ENCODE measurements around the gene TCF25. TPM values are rescaled to one million over a fixed set of nuclear protein-coding genes. Genes with fewer than 3 reads are reported as not detected.

Gene TCF25
- total and polyA plus RNA-seq, 4 experiments from 2014 or later, result 86.4 to 308 (median 195) TPM

DNA sequence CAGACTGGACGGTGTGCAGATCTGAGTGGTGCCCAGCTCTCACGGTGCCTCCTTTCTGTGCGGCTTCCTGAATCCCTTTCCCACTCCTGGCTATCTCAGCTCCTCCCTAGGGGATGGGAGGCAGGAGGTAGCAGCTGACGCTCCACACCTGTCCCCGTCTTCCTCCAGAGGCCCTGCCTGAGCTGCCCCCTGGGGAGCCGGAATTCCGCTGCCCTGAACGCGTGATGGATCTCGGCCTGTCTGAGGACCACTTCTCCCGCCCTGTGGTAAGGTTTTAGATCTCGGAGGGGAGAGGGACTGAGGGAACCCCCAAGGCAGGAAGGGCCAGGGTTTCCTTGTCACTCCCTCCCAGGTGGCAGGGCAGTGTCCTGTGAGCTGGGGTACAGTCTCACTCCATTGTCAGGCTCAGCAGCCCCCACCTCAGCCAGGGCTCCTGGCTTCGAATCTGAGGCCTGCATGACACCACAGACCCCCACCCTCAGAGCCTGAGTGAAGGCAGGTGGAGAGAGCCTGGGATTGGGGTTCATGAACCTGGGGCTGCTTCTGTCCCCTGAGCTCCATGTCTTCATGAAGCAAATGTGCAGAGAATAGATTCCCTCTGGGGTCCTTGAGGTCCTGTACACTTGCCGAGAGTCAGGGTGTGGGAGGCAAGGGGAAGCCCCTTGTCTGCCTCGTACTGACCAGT lies 81.8 kb downstream of the TCF25 start:
- H3K9me3 Mint-ChIP-seq, result no peaks in the 10 kb centered on the region
- Histone ChIP-seq H3K27me3 (ENCODE audit: insufficient read depth, low read length) (no peaks in the 10 kb centered on the region), H3K9me3 (ENCODE audit: control insufficient read depth in 1 of 2, low read length in 2 of 2) (no peaks in the 10 kb centered on the region), H3K4me3 (ENCODE audit: low read length in 2 of 2) (no peak overlapping the region), H3K27ac (ENCODE audit: low read depth, low read length) (no peak overlapping the region), H3K4me1 (ENCODE audit: insufficient read depth, low read length) (no peaks in the 10 kb centered on the region), H3K36me3 (ENCODE audit: insufficient read depth, low read length) (no peaks in the 10 kb centered on the region)
- intact Hi-C loops (cut with micrococcal nuclease), result no loop called here
- no peak overlapping the region for H3K4me3 Mint-ChIP-seq
- H3K36me3 Mint-ChIP-seq, result peaks cover 9 to 26% of the 10 kb centered on the region in 2 donors
- peaks cover 1 to 7% (median 2%) of the 10 kb centered on the region in 4 donors for H3K4me1 Mint-ChIP-seq
- no peaks in the 10 kb centered on the region for H3K27me3 Mint-ChIP-seq
- DNase-seq, result no peak
- H3K27ac Mint-ChIP-seq, result no peak overlapping the region
- ChIA-PET POLR2A (ENCODE audit: partially characterized antibody) (no interaction called here), CTCF (ENCODE audit: partially characterized antibody) (no interaction called here)

DNA sequence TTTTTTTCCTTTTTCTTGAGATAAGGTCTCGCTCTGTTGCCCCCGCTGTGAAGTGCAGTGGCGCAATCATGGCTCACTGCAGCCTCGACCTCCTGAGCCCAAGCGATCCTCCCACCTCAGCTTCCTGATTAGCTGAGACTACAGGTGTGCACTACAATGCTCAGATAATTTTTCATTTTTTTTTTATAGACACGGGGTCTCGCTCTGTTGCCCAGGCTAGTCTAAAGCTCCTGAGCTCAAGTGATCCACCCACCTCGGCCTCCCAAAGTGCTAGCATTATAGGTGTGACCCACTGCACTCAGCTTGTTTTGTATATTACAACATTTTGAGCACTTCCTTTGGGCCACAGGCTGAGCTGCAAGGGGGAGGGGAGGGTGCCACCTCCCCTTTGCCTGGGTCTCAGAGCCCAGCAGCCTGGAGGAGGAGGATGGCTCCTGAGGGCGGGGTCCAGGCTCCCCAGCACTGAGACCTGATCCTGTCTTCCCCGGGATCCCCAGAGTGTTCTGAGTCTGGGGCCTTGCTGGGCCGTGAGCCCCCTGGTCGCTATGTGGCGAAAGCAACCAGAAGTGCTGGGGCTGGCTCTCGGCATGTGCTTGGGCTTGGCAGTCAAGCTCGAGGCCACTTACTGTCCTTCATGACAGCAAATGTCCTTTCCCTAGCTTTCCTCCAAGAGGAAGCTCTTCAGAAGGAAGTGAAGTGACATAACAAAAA lies 83.3 kb downstream of the TCF25 start:
- H3K9me3 ChIP-seq (ENCODE audit: control insufficient read depth in 1 of 2, low read length in 2 of 2), result no peaks in the 10 kb centered on the region
- H3K27me3 ChIP-seq (ENCODE audit: insufficient read depth, low read length), result no peaks in the 10 kb centered on the region
- H3K27ac ChIP-seq (ENCODE audit: low read depth, low read length), result no peak overlapping the region
- H3K4me1 Mint-ChIP-seq, result peaks cover 0 to 1% (median under 1%) of the 10 kb centered on the region in 4 donors
- no peaks in the 10 kb centered on the region for H3K9me3 Mint-ChIP-seq
- ChIA-PET CTCF (ENCODE audit: partially characterized antibody) (no interaction called here), POLR2A (ENCODE audit: partially characterized antibody) (no interaction called here)
- H3K4me3 ChIP-seq (ENCODE audit: low read length in 2 of 2), result no peak overlapping the region
- H3K27ac Mint-ChIP-seq, result no peak overlapping the region
- intact Hi-C loops (cut with micrococcal nuclease), result no loop called here
- DNase-seq, result no peak
- H3K4me1 ChIP-seq (ENCODE audit: insufficient read depth, low read length), result no peaks in the 10 kb centered on the region
- no peaks in the 10 kb centered on the region for H3K36me3 ChIP-seq (ENCODE audit: insufficient read depth, low read length)
- H3K4me3 Mint-ChIP-seq, result no peak overlapping the region
- H3K27me3 Mint-ChIP-seq, result no peaks in the 10 kb centered on the region
- H3K36me3 Mint-ChIP-seq, result peaks cover 9 to 34% of the 10 kb centered on the region in 2 donors

DNA sequence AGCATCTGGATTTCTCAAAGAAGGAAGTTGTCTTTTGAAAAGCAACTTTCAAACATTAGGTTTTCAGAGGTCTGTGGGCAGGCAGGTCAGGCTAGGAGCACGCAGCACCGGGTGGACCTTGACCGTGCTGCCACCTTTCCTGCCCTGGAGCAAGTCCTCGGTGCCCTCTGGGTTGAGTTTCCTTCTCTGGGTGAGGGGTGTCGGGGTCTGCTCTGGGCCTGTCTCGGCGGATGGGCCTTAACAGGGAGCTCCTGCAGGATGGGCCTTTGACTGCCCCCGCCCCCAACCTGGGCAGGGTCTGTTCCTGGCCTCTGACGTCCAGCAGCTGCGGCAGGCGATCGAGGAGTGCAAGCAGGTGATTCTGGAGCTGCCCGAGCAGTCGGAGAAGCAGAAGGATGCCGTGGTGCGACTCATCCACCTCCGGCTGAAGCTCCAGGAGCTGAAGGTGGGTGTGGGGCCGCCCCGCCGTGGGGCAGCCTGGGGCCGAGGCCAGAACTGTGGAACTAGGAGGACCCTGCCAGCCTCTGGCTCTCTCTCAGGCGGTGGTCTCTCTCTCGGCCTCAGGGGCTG lies 83.9 kb downstream of the TCF25 start:
- no peaks in the 10 kb centered on the region for H3K9me3 Mint-ChIP-seq
- H3K36me3 Mint-ChIP-seq, result peaks cover 9 to 34% of the 10 kb centered on the region in 2 donors
- intact Hi-C loops (cut with micrococcal nuclease), result no loop called here
- no peak for DNase-seq
- Histone ChIP-seq H3K27me3 (ENCODE audit: insufficient read depth, low read length) (no peaks in the 10 kb centered on the region), H3K4me1 (ENCODE audit: insufficient read depth, low read length) (no peaks in the 10 kb centered on the region), H3K9me3 (ENCODE audit: control insufficient read depth in 1 of 2, low read length in 2 of 2) (no peaks in the 10 kb centered on the region), H3K36me3 (ENCODE audit: insufficient read depth, low read length) (no peaks in the 10 kb centered on the region), H3K27ac (ENCODE audit: low read depth, low read length) (no peak overlapping the region), H3K4me3 (ENCODE audit: low read length in 2 of 2) (no peak overlapping the region)
- no peak overlapping the region for H3K27ac Mint-ChIP-seq
- POLR2A ChIA-PET (ENCODE audit: partially characterized antibody), result no interaction called here
- no peaks in the 10 kb centered on the region for H3K27me3 Mint-ChIP-seq
- H3K4me1 Mint-ChIP-seq, result peaks cover 0 to 1% (median 0%) of the 10 kb centered on the region in 4 donors
- no peak overlapping the region for H3K4me3 Mint-ChIP-seq
- CTCF ChIA-PET (ENCODE audit: partially characterized antibody), result no interaction called here

DNA sequence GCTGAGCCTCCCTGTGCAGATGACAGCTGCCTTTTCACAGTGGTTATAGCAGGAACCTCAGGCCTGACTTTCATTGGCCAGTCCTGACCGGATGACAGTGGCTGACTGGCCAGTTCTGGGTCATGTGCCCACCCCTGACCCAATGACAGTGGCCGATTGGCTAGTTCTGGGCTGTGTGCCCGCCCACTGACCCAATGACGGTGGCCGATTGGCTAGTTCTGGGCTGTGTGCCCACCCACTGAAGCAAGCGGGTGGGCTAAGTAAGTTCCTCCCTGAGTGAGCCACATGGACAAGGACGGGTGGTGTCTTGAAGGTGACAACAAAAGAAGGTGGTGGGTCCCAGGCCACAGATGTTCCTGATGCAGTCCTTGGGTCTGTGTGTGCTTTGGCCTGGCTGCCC lies 84.7 kb downstream of the TCF25 start:
- no peaks in the 10 kb centered on the region for H3K4me1 ChIP-seq (ENCODE audit: insufficient read depth, low read length)
- H3K27me3 Mint-ChIP-seq, result no peaks in the 10 kb centered on the region
- H3K9me3 ChIP-seq (ENCODE audit: control insufficient read depth in 1 of 2, low read length in 2 of 2), result no peaks in the 10 kb centered on the region
- no peaks in the 10 kb centered on the region for H3K36me3 ChIP-seq (ENCODE audit: insufficient read depth, low read length)
- no peak overlapping the region for H3K27ac ChIP-seq (ENCODE audit: low read depth, low read length)
- no peak overlapping the region for H3K4me3 Mint-ChIP-seq
- H3K9me3 Mint-ChIP-seq, result no peaks in the 10 kb centered on the region
- H3K27ac Mint-ChIP-seq, result no peak overlapping the region
- POLR2A ChIA-PET (ENCODE audit: partially characterized antibody), result no interaction called here
- CTCF ChIA-PET (ENCODE audit: partially characterized antibody), result no interaction called here
- H3K27me3 ChIP-seq (ENCODE audit: insufficient read depth, low read length), result no peaks in the 10 kb centered on the region
- intact Hi-C loops (cut with micrococcal nuclease), result no loop called here
- peaks cover 0 to 1% (median 0%) of the 10 kb centered on the region in 4 donors for H3K4me1 Mint-ChIP-seq
- no peak for DNase-seq
- no peak overlapping the region for H3K4me3 ChIP-seq (ENCODE audit: low read length in 2 of 2)
- H3K36me3 Mint-ChIP-seq, result peaks cover 9 to 33% of the 10 kb centered on the region in 2 donors

DNA sequence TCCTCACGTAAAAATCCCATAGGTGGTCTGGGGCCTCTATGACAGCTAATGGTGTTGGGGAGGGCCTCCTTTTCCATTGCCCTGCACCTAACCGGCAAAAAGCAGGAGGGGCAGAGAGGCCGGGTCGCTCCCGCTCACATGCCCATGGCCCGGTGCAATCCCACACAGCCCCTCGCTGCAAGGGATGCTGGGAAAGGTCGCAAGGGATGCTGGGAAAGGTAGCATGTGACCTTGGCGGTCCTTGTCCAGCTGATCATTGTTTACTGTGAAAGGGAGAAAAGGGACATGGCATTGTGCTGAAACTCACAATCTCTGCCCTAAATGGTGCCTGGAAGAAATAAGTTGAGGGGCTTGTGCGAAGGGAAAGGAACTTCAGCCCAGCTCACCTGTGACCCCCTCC lies 85.2 kb downstream of the TCF25 start:
- H3K9me3 Mint-ChIP-seq, result no peaks in the 10 kb centered on the region
- H3K27ac ChIP-seq (ENCODE audit: low read depth, low read length), result no peak overlapping the region
- DNase-seq, result no peak
- no peaks in the 10 kb centered on the region for H3K9me3 ChIP-seq (ENCODE audit: control insufficient read depth in 1 of 2, low read length in 2 of 2)
- intact Hi-C loops (cut with micrococcal nuclease), result no loop called here
- H3K4me1 ChIP-seq (ENCODE audit: insufficient read depth, low read length), result no peaks in the 10 kb centered on the region
- H3K27ac Mint-ChIP-seq, result no peak overlapping the region
- peaks cover 0 to 1% (median 0%) of the 10 kb centered on the region in 4 donors for H3K4me1 Mint-ChIP-seq
- no peak overlapping the region for H3K4me3 Mint-ChIP-seq
- POLR2A ChIA-PET (ENCODE audit: partially characterized antibody), result no interaction called here
- peaks cover 9 to 35% of the 10 kb centered on the region in 2 donors for H3K36me3 Mint-ChIP-seq
- no peaks in the 10 kb centered on the region for H3K27me3 Mint-ChIP-seq
- CTCF ChIA-PET (ENCODE audit: partially characterized antibody), result no interaction called here
- H3K27me3 ChIP-seq (ENCODE audit: insufficient read depth, low read length), result no peaks in the 10 kb centered on the region
- no peaks in the 10 kb centered on the region for H3K36me3 ChIP-seq (ENCODE audit: insufficient read depth, low read length)
- no peak overlapping the region for H3K4me3 ChIP-seq (ENCODE audit: low read length in 2 of 2)

DNA sequence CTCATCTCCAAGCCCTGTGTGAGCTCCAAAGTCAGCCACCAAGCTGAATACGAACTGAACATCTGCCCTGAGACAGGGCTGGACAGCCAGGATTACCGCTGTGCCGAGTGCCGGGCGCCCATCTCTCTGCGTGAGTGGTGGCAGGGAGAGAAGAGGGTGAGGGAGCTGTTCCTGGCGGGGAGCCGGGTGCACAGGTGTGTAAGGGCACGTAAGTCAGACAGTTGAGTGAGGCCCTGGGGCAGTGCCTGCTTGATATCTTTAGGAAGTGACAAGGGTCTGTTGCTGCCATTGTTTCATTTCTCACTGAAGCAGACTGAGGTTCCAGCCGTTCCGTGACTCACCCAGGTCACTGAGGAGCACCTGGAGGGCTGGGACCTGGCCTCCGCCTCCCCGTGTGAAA lies 87.6 kb downstream of the TCF25 start:
- no peak overlapping the region for H3K4me3 ChIP-seq (ENCODE audit: low read length in 2 of 2)
- no peaks in the 10 kb centered on the region for H3K9me3 Mint-ChIP-seq
- no peaks in the 10 kb centered on the region for H3K27me3 Mint-ChIP-seq
- ChIA-PET CTCF (ENCODE audit: partially characterized antibody) (no interaction called here), POLR2A (ENCODE audit: partially characterized antibody) (interaction anchor here (1.1 kb wide), 1 partner anchor 11 kb away, joined by 3 read pairs; no protein-coding TSS in a partner anchor)
- no peaks in the 10 kb centered on the region for H3K36me3 ChIP-seq (ENCODE audit: insufficient read depth, low read length)
- H3K27ac ChIP-seq (ENCODE audit: low read depth, low read length), result no peak overlapping the region
- intact Hi-C loops (cut with micrococcal nuclease), result no loop called here
- no peaks in the 10 kb centered on the region for H3K4me1 ChIP-seq (ENCODE audit: insufficient read depth, low read length)
- no peak overlapping the region for H3K27ac Mint-ChIP-seq
- no peak overlapping the region for H3K4me3 Mint-ChIP-seq
- no peaks in the 10 kb centered on the region for H3K27me3 ChIP-seq (ENCODE audit: insufficient read depth, low read length)
- DNase-seq, result no peak
- H3K36me3 Mint-ChIP-seq, result peaks cover 9 to 36% of the 10 kb centered on the region in 2 donors
- no peaks in the 10 kb centered on the region for H3K9me3 ChIP-seq (ENCODE audit: control insufficient read depth in 1 of 2, low read length in 2 of 2)
- H3K4me1 Mint-ChIP-seq, result peaks cover 0 to 1% (median 0%) of the 10 kb centered on the region in 4 donors
